ENCODE data around the gene TMEM151A.

DNA sequence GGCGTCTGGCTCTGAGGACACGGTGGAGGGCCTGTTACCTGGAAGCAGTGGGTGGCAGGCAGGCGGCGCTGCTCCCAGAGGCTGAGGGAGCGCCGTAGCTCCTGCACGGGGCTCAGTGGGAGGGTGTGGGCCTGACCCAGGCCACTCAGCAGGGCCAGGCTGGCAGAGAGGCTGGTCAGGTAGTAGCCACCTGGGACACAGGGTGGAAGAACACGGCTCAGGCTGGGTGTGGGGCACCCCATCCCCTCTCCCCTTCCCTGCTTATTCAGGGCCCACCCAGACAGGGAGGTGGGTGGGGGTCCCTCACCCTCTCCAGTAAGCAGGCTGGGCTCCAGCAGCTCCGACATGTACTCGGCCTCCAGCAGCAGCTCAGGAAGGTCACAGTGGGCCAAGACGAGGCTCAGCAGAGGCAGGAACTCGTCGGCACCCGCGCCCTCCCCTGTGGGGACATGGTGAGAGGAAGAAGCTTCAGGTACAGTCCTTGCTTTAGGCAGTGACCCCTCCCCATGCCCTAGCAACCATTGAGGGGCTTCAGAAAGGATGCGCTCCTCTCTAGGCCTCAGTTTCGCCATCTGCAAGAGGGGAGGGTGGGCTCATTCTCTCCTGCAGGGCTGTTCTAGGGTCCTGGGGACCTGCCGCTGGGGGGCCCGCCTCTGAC lies 41.7 kb downstream of the TMEM151A start:
- TF ChIP-seq POLR2A (IDR thresholded peaks at IDR 0.05) (no peak), EP300 (IDR thresholded peaks at IDR 0.05) (no peak)
